Astrocyte (in vitro differentiated cells and primary cell): ENCODE measurements around the gene LYG2.

Experiments used
- CTCF ChIP-seq: IDR thresholded peaks from 2 replicates; pipeline ENCODE4 v1.5.1; 2011; ENCODE audit warnings: low read depth, mild to moderate bottlenecking, inconsistent platforms, low read length, moderate library complexity; ENCODE audit not compliant: insufficient read depth
- EZH2 ChIP-seq: IDR thresholded peaks from 2 replicates; pipeline ENCODE4 v1.6.1; 2012; ENCODE audit warnings: mild to moderate bottlenecking, low read length, inconsistent platforms; ENCODE audit not compliant: insufficient read depth

GRCh38 chr2:99205491-99205890 lies 50.0 kb downstream of the LYG2 start:
- TF ChIP-seq CTCF = no peak
- TF ChIP-seq EZH2 = no peak
